Measurements from ENCODE around the gene TBL1Y.
"Not testable (repeated sequence)": the region's sequence is repeated elsewhere in the genome, so short reads cannot be mapped to it uniquely, and the experiment has no call there.

- TF ChIP-seq CTCF (IDR thresholded peaks at IDR 0.05 in 8 of 11, conservative IDR thresholded peaks at IDR 0.05 in 3 of 11); POLR2AphosphoS5 (IDR thresholded peaks at IDR 0.05): not testable (repeated sequence)
Measured at GRCh38 chrY:7052461-7052860, 142.0 kb downstream of the TBL1Y start.
